AG04450 (cell line): ENCODE measurements around the gene HCN2. TPM values are rescaled to one million over a fixed set of nuclear protein-coding genes. Genes with fewer than 3 reads are reported as not detected.
"Not testable (repeated sequence)": the region's sequence is repeated elsewhere in the genome, so short reads cannot be mapped to it uniquely, and the experiment has no call there.

ENCODE experiments used
- CTCF ChIA-PET: fragments of 300-600, 350-600 bp; formaldehyde crosslinking; extraction: SDS; loops from one replicate; lab custom pipeline; 2022; ENCODE audit warnings: antibody characterized with exemption, inconsistent platforms; lab: Charles Lee
- POLR2A ChIA-PET: fragments of 350-600 bp; formaldehyde crosslinking; extraction: SDS; loops from one replicate; lab custom pipeline; 2021; ENCODE audit warnings: antibody characterized with exemption, inconsistent platforms; lab: Yijun Ruan, JAX
- DNase-seq: peaks from one replicate; pipeline ENCODE4 v3.0.0-alpha.2; 2011; ENCODE audit warnings: low read depth, low spot score
- H3K27ac ChIP-seq: one replicate; pipeline ENCODE4 v1.5.1; 2012; ENCODE audit warnings: low read depth, low read length, control low read depth
- H3K27me3 ChIP-seq: one replicate; pipeline ENCODE4 v1.6.0; 2012; ENCODE audit warnings: low read length; ENCODE audit not compliant: control insufficient read depth, insufficient read depth
- H3K4me3 ChIP-seq: 2 replicates; pipeline ENCODE4 v1.5.1; 2011; ENCODE audit warnings: mild to moderate bottlenecking, low read depth, low read length, control low read depth
- H3K9me3 ChIP-seq: 2 replicates; pipeline ENCODE4 v1.5.1; 2012; ENCODE audit warnings: low read length; ENCODE audit not compliant: control insufficient read depth, insufficient read depth
- CTCF ChIP-seq: IDR thresholded peaks from 2 replicates; pipeline ENCODE4 v1.5.1; 2011; ENCODE audit warnings: low read depth, low read length, control low read depth, inconsistent platforms
- polyA plus RNA-seq: library from polyadenylated mRNA; depleted of rRNA; stranded (reverse); fragments of >200 nt; gene quantifications from 2 replicates; pipeline ENCODE4 v1.2.3, GENCODE V29; 2011

HCN2 gene
- polyA plus RNA-seq, 1 experiment, result 0.33 TPM

GRCh38 chr19:618674-619285, 29.1 kb downstream of the HCN2 start:
- DNase-seq, result no peak
- CTCF ChIA-PET, result no interaction called here
- POLR2A ChIA-PET, result no interaction called here
- H3K4me3 ChIP-seq, result no peak overlapping the region
- TF ChIP-seq CTCF, result no peak
- H3K27ac ChIP-seq, result no peak overlapping the region
- H3K9me3 ChIP-seq, result peaks cover 17% of the 10 kb centered on the region; the same call in 1 of the 2 replicates
- H3K27me3 ChIP-seq, result no peaks in the 10 kb centered on the region

- Histone ChIP-seq H3K9me3 (peaks cover 17% of the 10 kb centered on the region; the same call in 1 of the 2 replicates), H3K4me3 (no peak overlapping the region), H3K27me3 (no peaks in the 10 kb centered on the region), H3K27ac (no peak overlapping the region)
- TF ChIP-seq CTCF, result no peak
- POLR2A ChIA-PET, result no interaction called here
- CTCF ChIA-PET, result no interaction called here
- no peak for DNase-seq
Observed at GRCh38 chr19:619286-620002, 29.8 kb downstream of the HCN2 start.

GRCh38 chr19:620166-620862, 30.6 kb downstream of the HCN2 start:
- DNase-seq, result no peak
- no peak for TF ChIP-seq CTCF
- ChIA-PET POLR2A (no interaction called here), CTCF (no interaction called here)
- no peaks in the 10 kb centered on the region for H3K27me3 ChIP-seq
- H3K4me3 ChIP-seq, result no peak overlapping the region
- peaks cover 17% of the 10 kb centered on the region; the same call in 1 of the 2 replicates for H3K9me3 ChIP-seq
- no peak overlapping the region for H3K27ac ChIP-seq

- peaks cover 17% of the 10 kb centered on the region; the same call in 1 of the 2 replicates for H3K9me3 ChIP-seq
- H3K27me3 ChIP-seq, CTCF ChIA-PET, H3K27ac ChIP-seq, DNase-seq, POLR2A ChIA-PET, H3K4me3 ChIP-seq: not testable (repeated sequence)
Observed at GRCh38 chr19:621191-621590, 31.5 kb downstream of the HCN2 start.

GRCh38 chr19:621819-622218, 32.1 kb downstream of the HCN2 start:
- H3K9me3 ChIP-seq, result peaks cover 17% of the 10 kb centered on the region; the same call in 1 of the 2 replicates
- TF ChIP-seq CTCF, result no peak
- no peaks in the 10 kb centered on the region for H3K27me3 ChIP-seq
- H3K27ac ChIP-seq, result no peak overlapping the region
- ChIA-PET CTCF (no interaction called here), POLR2A (no interaction called here)
- no peak overlapping the region for H3K4me3 ChIP-seq
- DNase-seq, result no peak
